Smooth muscle cell (in vitro differentiated cells): ENCODE measurements around the gene ZNF438. TPM values are rescaled to one million over a fixed set of nuclear protein-coding genes. Genes with fewer than 3 reads are reported as not detected.
A peak's percentile ranks its signal among the peaks of the same experiment; 100 is the strongest.

Experiments
- DNase-seq: peaks from one replicate; lab custom pipeline; 2025; ENCODE audit not compliant: unreplicated experiment; lab: John Stamatoyannopoulos, UW
- H2AFZ ChIP-seq: fragments of 200-600 bp; sonication (generic); 2 replicates; pipeline ENCODE4 v1.6.0; 2016; ENCODE audit warnings: antibody characterized with exemption, low read depth, mild to moderate bottlenecking
- H3F3A ChIP-seq: fragments of 200-600 bp; sonication (generic); 2 replicates; pipeline ENCODE4 v1.6.0; 2017; ENCODE audit warnings: antibody characterized with exemption, low read depth
- H3K27ac ChIP-seq: fragments of 200-600 bp; sonication (generic); 2 replicates; pipeline ENCODE4 v1.5.1; 2016; ENCODE audit warnings: low read depth, mild to moderate bottlenecking
- H3K27me3 ChIP-seq: fragments of 200-600 bp; sonication (generic); 2 replicates; pipeline ENCODE4 v1.6.1; 2016; ENCODE audit warnings: low read depth, mild to moderate bottlenecking
- H3K36me3 ChIP-seq: fragments of 200-600 bp; sonication (generic); 2 replicates; pipeline ENCODE4 v1.5.1; 2016; ENCODE audit warnings: low read depth
- H3K4me1 ChIP-seq: fragments of 200-600 bp; sonication (generic); 2 replicates; pipeline ENCODE4 v1.5.1; 2016; ENCODE audit warnings: low read depth
- H3K4me2 ChIP-seq: fragments of 200-600 bp; sonication (generic); 2 replicates; pipeline ENCODE4 v1.6.0; 2016; ENCODE audit warnings: mild to moderate bottlenecking
- H3K4me3 ChIP-seq: fragments of 200-600 bp; sonication (generic); 2 replicates; pipeline ENCODE4 v1.5.1; 2016; ENCODE audit warnings: mild to moderate bottlenecking
- H3K79me2 ChIP-seq: fragments of 200-600 bp; sonication (generic); 2 replicates; pipeline ENCODE4 v1.6.0; 2016; ENCODE audit warnings: low read depth, mild to moderate bottlenecking
- H3K9ac ChIP-seq: fragments of 200-600 bp; sonication (generic); 2 replicates; pipeline ENCODE4 v1.6.0; 2016; ENCODE audit warnings: low read depth
- H3K9me3 ChIP-seq: fragments of 200-600 bp; sonication (generic); replicated peaks from 2 replicates; pipeline ENCODE4 v1.5.1; 2016; ENCODE audit warnings: low read depth
- H4K20me1 ChIP-seq: fragments of 200-600 bp; sonication (generic); 2 replicates; pipeline ENCODE4 v1.6.0; 2016; ENCODE audit warnings: low read depth
- WGBS: methylation state at CpG from one replicate; pipeline ENCODE4 v1.1.7; 2016; ENCODE audit warnings: low lambda C conversion rate; 5-methylcytosine and 5-hydroxymethylcytosine counted together
- polyA plus RNA-seq: library from polyadenylated mRNA; unstranded; fragments of >200 nt; fragmentation: Nextera tagmentation; extraction: Ambion mirVana; gene quantifications from 2 replicates; pipeline ENCODE4 v1.2.1, GENCODE V29; 2016
- total RNA-seq: library from RNA; depleted of rRNA; stranded (reverse); fragments of >200 nt; gene quantifications from 2 replicates; pipeline ENCODE4 v1.2.3, GENCODE V29; 2014
- TF ChIP-seq, protein P1 (sequence below): fragments of 200-600 bp; sonication (generic); IDR thresholded peaks from 2 replicates; pipeline ENCODE4 v1.5.1; 2017; ENCODE audit warnings: borderline replicate concordance, mild to moderate bottlenecking, antibody characterized with exemption; ENCODE audit not compliant: insufficient read depth, poor library complexity, severe bottlenecking

Gene ZNF438
- total and polyA plus RNA-seq, 2 experiments from 2014 or later = 2.8 to 3.4 TPM

DNA sequence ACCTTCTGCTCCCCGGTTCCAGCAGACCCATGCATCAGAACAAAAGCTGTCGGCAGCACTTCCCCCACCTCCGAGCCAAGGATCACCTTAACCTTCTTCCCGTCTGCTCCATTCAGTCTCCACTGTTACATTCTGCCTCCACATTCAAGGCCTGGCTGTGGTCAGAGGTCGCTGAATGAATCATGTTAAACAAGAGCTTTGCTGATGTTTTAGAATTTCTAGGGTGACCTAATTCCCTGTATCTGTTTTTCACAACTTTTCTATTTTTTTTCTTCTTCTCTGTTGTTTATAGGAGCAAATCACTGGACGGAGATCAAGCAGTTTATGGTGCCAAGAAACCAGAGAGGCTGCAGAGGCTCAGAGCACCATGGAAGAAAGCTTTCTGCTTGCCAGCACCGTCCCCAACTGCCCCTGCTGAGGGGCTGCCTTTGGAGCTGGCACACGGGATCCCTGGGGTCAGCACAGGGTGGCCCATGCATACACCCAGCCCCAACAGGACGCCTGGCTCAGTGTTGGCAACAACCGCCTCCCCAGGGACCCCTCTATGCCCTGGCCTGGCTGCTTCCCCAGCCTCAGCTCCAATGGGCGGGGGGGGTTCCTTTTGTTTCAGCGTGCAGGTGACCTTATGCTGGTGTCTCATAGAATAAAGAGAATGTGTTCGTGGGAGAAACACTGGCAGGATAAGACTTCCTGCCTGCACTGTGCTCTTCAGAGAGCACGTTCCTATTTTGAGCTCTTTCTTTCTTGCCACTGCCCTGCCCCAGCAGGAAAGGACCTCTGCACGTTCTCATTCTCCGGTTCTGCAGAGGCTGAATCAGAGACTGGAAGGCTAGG lies 219.4 kb downstream of the ZNF438 start:
- Histone ChIP-seq H3K27ac (peak overlapping the region; percentile 55), H3K4me1 (peaks cover 6% of the 10 kb centered on the region), H3K36me3 (no peaks in the 10 kb centered on the region), H3F3A (peaks cover 10% of the 10 kb centered on the region), H4K20me1 (no peaks in the 10 kb centered on the region), H3K9ac (no peak overlapping the region), H3K4me3 (no peak overlapping the region), H2AFZ (no peak overlapping the region), H3K27me3 (no peaks in the 10 kb centered on the region), H3K79me2 (no peaks in the 10 kb centered on the region), H3K9me3 (no peaks in the 10 kb centered on the region), H3K4me2 (peak overlapping the region; percentile 53)
- 47% methylated on average over 16 of the region's 16 CpGs for WGBS
- TF ChIP-seq, protein P1, sequence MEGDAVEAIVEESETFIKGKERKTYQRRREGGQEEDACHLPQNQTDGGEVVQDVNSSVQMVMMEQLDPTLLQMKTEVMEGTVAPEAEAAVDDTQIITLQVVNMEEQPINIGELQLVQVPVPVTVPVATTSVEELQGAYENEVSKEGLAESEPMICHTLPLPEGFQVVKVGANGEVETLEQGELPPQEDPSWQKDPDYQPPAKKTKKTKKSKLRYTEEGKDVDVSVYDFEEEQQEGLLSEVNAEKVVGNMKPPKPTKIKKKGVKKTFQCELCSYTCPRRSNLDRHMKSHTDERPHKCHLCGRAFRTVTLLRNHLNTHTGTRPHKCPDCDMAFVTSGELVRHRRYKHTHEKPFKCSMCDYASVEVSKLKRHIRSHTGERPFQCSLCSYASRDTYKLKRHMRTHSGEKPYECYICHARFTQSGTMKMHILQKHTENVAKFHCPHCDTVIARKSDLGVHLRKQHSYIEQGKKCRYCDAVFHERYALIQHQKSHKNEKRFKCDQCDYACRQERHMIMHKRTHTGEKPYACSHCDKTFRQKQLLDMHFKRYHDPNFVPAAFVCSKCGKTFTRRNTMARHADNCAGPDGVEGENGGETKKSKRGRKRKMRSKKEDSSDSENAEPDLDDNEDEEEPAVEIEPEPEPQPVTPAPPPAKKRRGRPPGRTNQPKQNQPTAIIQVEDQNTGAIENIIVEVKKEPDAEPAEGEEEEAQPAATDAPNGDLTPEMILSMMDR = no peak
- DNase-seq = no peak

DNA sequence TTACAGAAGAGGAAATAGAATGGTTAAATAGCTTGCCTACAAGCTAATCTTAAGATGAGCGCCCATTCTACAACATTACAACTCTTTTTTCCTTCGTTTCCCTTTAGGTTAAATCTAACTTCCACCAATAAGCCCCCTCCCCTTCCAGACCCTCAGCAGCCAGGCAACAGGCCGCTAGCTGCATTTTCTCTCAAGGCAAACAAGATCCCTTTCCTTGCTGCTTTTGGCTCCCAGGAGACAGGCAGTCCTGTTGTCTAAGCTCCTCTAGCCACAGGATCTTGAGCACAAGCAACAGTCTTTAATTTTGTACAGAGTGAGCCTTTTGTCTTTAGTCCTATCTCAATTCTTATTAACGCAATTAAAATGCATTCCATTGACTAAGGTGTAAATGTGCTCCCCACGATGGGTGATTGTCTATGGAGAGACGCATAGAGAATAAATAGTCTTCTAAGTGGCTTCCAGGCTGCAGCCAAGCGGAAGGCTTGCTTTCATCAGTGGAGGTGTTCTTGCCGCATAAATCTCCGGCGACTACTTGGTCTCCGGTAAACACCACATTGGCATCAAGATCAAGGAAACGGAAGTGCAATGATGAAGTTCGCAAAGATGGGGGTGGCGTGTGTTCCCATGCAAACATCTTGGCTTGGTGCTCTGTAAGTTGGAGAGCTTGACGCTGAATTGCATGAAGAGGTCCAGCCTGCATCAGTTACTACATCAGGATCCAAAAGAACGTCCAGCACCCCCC lies 220.2 kb downstream of the ZNF438 start:
- TF ChIP-seq, protein P1 = no peak
- H3K27ac ChIP-seq = peak overlapping the region; percentile 55
- H3K4me3 ChIP-seq = no peak overlapping the region
- H3F3A ChIP-seq = peaks cover 10% of the 10 kb centered on the region
- H3K9ac ChIP-seq = no peak overlapping the region
- no peaks in the 10 kb centered on the region for H3K79me2 ChIP-seq
- H3K4me2 ChIP-seq = peak overlapping the region; percentile 53
- H3K4me1 ChIP-seq = peaks cover 6% of the 10 kb centered on the region
- WGBS = 84% methylated on average over 16 of the region's 16 CpGs
- H2AFZ ChIP-seq = no peak overlapping the region
- H3K27me3 ChIP-seq = no peaks in the 10 kb centered on the region
- no peaks in the 10 kb centered on the region for H3K9me3 ChIP-seq
- no peaks in the 10 kb centered on the region for H3K36me3 ChIP-seq
- no peak for DNase-seq
- H4K20me1 ChIP-seq = no peaks in the 10 kb centered on the region

DNA sequence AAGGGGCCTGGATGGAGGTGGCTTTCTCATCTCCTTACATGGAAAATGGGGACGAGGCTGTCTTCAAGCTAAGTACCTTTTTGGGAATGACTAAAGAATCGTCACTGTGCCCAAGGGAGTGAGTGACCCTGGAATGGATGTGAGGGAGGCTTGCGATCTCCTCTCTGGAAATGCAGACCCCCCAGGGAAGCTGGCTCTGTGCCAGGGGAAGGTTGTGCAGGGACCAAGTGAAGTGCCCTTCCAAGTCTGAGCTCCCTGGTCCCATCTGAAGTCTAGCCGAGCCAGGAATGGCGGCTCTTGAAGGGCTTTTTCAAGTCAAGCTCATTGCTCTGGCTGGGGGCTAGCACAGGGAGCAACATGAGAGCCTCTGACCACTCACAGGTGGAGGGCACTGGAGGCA lies 221.2 kb downstream of the ZNF438 start:
- 93% methylated on average over 5 of the region's 5 CpGs for WGBS
- Histone ChIP-seq H2AFZ (no peak overlapping the region), H3K36me3 (no peaks in the 10 kb centered on the region), H3K9me3 (no peaks in the 10 kb centered on the region), H3K79me2 (no peaks in the 10 kb centered on the region), H3K4me3 (no peak overlapping the region), H3K4me2 (no peak overlapping the region), H4K20me1 (no peaks in the 10 kb centered on the region), H3K27me3 (no peaks in the 10 kb centered on the region), H3K27ac (no peak overlapping the region), H3K4me1 (peaks cover 6% of the 10 kb centered on the region), H3F3A (peaks cover 10% of the 10 kb centered on the region), H3K9ac (no peak overlapping the region)
- TF ChIP-seq, protein P1 = no peak
- no peak for DNase-seq
